Ectodermal cell (in vitro differentiated cells): ENCODE data around the gene CTRB1.

Experiments used
- H3K27ac ChIP-seq: 2 replicates; pipeline ENCODE4 v1.7.0; 2013; ENCODE audit warnings: mild to moderate bottlenecking, low read depth, low read length; ENCODE audit not compliant: insufficient read depth, poor library complexity, severe bottlenecking
- H3K27me3 ChIP-seq: 2 replicates; pipeline ENCODE4 v1.7.0; 2013; ENCODE audit warnings: mild to moderate bottlenecking, low read length; ENCODE audit not compliant: insufficient read depth, control insufficient read depth, poor library complexity, severe bottlenecking
- H3K36me3 ChIP-seq: one replicate; pipeline ENCODE4 v1.7.0; 2013; ENCODE audit warnings: low read length; ENCODE audit not compliant: control insufficient read depth, insufficient read depth
- H3K4me1 ChIP-seq: one replicate; pipeline ENCODE4 v1.7.0; 2013; ENCODE audit warnings: low read length; ENCODE audit not compliant: control insufficient read depth, insufficient read depth
- H3K4me3 ChIP-seq: 2 replicates; pipeline ENCODE4 v1.7.0; 2013; ENCODE audit warnings: low read depth, low read length, control low read depth; ENCODE audit not compliant: insufficient read depth
- H3K9me3 ChIP-seq: 2 replicates; pipeline ENCODE4 v1.7.0; 2013; ENCODE audit warnings: mild to moderate bottlenecking, low read length, moderate library complexity; ENCODE audit not compliant: control insufficient read depth
- whole genome bisulfite sequencing, 2 experiments: methylation state at CpG; one replicate each; pipeline ENCODE4 v1.1.7; 2013; ENCODE audit warnings: missing lambda C conversion rate in 2 of 2; 5-methylcytosine and 5-hydroxymethylcytosine counted together

The CTRB1 gene

DNA sequence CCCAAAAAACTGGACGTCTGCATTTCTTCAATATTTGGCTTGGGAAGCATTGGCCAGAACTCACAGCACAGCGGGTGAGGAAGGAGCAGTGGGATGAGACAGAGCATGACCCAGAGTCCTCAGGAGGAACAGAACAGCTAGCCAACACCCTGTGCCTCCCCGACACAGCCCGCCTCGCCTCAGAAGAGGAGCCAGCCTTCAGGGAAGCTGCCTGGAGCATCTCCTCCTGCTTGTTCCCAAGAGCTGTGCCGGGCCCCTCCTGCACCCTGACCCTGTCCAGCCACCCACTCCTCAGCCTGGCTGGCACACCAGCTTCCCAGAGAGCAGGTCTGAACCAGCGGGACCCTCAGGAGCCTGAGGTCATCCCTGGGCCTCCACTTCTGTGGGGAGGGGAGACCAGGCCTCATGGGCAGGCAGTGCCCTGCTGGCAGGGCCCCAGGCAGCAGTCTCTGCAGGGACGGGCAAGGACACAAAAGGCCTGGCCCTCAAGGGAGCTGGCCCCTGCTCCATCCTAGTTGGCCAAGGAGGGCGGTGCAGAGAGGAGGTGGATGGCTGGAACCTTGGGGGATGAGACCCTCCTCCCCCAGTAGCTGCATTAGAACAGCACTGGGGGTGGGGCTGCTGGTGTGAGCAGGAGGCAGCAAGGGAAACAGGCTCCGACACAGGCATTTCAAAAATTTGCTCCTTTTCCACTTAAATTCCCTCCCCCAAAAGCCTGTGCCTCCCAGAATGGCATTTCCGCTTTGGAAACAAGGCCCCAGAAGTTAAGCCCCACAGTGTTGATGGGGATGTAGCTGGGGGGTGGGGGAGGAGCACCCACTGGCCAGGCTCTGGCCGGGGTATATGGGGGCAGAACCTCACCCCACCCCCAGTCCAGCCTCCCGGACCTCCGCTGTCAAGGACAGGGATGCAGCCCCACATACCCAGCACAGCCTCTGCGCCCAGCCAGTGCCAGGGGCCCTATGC is 34.4 kb downstream of the CTRB1 start:
- no peaks in the 10 kb centered on the region for H3K36me3 ChIP-seq
- H3K9me3 ChIP-seq, result no peaks in the 10 kb centered on the region
- no peak overlapping the region for H3K4me3 ChIP-seq
- H3K27ac ChIP-seq, result peak overlapping the region; percentile 11
- WGBS, 2 experiments, result 50% methylated on average over 15 of the region's 15 CpGs
- H3K27me3 ChIP-seq, result peaks cover 8% of the 10 kb centered on the region
- H3K4me1 ChIP-seq, result peaks cover 73% of the 10 kb centered on the region

DNA sequence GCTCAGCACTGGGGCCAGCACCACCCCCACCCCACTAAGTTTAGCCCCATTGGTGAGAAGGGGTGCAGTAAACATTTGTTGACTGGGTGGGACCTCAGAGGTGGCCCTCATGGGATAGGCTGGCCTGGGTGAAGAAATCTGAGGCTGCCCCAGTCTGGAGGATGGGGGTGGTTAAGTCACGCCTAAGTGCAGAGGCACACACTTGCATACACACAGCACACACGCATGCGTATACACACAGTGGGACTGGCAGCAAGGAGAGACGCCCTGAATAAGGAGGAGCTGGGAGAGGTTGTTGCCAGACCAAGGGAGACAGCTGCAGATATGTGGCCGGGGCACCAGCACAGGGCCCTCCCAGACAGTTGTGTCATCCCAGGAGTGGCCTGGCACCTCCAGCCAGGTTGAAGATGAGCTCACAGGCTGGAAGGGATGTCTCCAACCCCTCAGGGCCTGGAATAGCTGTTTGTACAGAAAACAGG is 35.6 kb downstream of the CTRB1 start:
- Histone ChIP-seq H3K9me3 (no peaks in the 10 kb centered on the region), H3K27me3 (peaks cover 8% of the 10 kb centered on the region), H3K27ac (no peak overlapping the region), H3K4me1 (peaks cover 67% of the 10 kb centered on the region), H3K36me3 (no peaks in the 10 kb centered on the region), H3K4me3 (no peak overlapping the region)
- 80 to 81% methylated on average over 5 of the region's 5 CpGs for WGBS, 2 experiments

DNA sequence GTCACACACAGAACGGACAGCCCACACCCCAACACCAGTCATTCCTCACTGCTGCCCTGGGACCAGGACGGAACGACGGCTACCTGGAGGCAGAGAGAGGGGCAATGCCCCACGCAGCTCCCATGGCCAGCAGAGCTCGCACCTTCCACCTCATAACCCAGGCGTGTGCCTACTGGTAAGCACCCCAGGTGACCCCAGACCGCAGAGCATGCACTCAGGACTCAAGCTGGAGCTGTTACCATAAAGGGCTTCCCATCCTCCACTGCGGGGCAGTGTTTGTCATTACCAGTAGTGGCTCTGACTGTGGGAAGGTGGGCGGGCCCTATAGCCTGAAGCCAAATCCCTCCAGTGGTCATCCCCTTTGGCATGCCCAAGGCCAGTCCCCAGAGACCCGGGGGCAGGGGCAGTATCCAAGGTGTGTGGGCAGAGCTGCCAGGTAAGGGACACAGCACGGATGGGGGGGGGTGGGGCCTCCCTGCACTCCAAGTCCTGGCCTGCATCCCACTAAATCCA is 37.3 kb downstream of the CTRB1 start:
- H3K27ac ChIP-seq, result no peak overlapping the region
- no peak overlapping the region for H3K4me3 ChIP-seq
- WGBS, 2 experiments, result 53 to 54% methylated on average over 12 of the region's 12 CpGs

DNA sequence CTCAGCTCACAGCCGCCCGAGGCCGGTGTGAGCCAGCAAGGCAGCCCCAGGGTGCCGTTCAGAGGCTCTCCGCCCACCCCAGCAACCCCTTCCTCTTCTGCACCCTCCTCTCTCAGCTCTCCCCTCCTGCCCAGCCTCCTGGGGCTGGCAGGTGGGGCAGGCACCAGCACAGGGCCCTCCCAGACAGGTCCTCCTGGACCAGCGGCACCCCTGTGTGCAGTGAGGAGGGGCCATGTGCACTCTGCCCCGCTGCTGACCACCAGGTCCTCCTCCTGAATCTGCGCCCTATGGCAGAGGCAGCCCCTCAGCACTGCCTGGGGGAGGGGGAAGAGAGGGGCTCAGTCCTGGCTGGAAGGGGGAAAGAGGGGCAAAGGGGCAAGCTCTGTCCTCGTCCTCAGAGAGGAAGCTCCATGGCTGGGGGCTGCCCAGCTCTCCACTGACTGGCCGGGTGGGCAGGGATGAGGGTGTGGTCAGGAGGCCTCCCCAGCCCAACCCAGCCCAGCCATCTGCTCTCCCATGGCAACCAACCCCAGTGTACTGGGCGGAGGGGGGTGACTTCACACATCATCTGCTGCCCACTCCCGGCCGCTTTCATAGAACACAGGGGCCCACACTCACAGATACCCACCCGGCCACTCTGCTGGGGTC is 38.0 kb downstream of the CTRB1 start:
- 38 to 40% methylated on average over 14 of the region's 14 CpGs for WGBS, 2 experiments
- H3K4me1 ChIP-seq, result peaks cover 63% of the 10 kb centered on the region
- H3K9me3 ChIP-seq, result no peaks in the 10 kb centered on the region
- no peak overlapping the region for H3K4me3 ChIP-seq
- peak overlapping the region; percentile 67 for H3K27ac ChIP-seq
- no peaks in the 10 kb centered on the region for H3K36me3 ChIP-seq
- no peaks in the 10 kb centered on the region for H3K27me3 ChIP-seq

More for the DNA sequence above, 37.3 kb downstream of the CTRB1 start:
- no peaks in the 10 kb centered on the region for H3K9me3 ChIP-seq
- no peaks in the 10 kb centered on the region for H3K27me3 ChIP-seq
- peaks cover 58% of the 10 kb centered on the region for H3K4me1 ChIP-seq
- H3K36me3 ChIP-seq, result no peaks in the 10 kb centered on the region

DNA sequence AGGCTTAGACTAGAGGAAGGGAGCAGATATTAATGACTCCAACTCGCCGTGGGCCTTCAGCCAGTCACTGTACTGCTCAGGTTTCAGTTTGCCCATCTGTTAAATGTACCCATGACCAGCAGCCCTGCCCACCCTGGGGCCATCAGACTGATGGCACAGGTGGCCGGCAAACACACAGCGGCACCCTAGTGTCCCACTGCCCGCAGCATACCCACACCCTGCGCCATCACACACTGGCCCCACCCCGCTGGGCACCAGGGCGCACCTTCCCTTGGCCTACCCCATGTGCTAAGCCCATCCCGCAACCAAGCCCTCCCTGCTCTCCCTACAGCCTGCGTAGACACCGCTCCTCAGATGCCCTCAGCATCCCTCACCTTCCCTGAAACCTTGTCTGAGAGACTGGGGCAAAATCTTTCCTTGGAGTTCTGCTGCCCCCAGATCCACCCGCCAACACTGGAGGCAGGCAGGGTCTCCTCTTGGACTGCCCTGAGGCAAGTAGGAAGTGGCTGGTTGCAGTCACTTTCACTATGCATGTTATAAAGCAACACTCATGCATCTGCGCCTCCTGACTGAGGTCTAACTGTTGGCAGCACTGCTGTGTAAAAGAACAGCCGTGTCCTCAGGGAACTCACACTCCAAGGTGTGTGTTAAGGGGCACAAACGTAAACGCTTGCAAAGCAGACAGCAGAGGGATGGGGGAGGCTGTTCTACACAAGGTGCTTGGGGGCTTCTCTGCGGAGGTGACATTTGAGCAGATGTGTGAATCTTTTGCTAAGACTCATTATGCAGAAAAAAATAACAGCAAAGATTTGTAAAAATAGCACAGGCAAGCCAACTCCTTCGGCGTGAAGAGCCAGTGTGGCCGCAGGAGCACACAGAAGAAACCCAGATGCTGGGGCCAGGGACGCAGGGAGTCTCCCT is 39.4 kb downstream of the CTRB1 start:
- Histone ChIP-seq H3K4me1 (peaks cover 51% of the 10 kb centered on the region), H3K9me3 (no peaks in the 10 kb centered on the region), H3K4me3 (no peak overlapping the region), H3K27ac (no peak overlapping the region), H3K36me3 (no peaks in the 10 kb centered on the region), H3K27me3 (no peaks in the 10 kb centered on the region)
- 92% methylated on average over 21 of the region's 21 CpGs for WGBS, 2 experiments

DNA sequence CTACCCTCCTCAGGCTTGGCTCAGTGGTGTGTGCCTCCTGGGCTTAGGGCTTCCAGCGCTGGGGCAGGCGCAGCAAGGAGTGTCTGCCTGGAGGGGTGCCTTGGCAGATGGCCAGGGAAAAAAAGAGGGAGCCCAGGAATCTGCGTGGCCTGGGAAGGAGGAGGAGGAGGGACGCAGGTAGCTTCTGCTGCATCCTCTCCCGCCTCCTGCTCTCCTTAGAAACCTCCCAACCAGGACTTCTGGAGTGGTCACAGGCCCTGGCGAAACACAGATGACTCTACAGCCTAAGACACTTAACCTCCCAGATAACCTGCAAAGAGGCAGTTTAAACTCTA is 40.0 kb downstream of the CTRB1 start:
- Histone ChIP-seq H3K9me3 (no peaks in the 10 kb centered on the region), H3K4me1 (peaks cover 45% of the 10 kb centered on the region), H3K27me3 (no peaks in the 10 kb centered on the region), H3K4me3 (no peak overlapping the region), H3K27ac (no peak overlapping the region), H3K36me3 (no peaks in the 10 kb centered on the region)
- 82 to 83% methylated on average over 6 of the region's 6 CpGs for WGBS, 2 experiments

DNA sequence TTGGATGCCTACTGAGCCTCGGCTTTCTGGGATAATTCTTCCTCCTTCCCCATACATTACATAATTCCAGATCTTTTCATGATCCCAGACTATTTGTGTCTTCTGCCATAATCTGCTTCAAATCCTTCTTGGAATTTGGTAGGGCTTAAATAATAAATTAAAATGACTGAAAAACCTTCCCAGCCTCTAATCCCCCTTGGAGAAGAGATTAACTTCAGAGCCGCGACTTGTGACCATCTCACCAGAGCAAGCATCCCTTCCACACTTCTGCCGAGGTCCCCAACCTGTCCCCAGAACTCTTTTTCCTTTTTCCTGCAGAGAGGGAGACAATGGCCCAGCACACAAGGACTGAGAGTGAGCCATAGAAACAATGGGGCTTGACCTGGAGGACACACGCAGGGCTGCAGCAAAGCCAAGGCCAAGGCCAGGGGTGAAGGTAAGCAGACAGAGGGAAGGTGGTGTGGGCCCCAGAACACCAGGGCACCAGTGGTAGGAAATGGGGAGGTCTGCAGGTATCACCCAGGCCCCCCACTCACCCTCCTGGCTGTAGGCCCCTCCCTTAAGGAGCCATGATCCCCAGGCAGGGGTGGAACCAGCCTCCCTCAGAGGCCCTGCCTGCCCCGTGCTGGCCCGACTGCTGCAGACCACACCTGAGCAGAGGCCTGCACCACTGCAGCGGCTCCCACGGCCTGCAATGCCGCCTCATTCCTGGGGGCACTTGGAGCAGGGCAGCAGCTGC is 42.2 kb downstream of the CTRB1 start:
- H3K4me3 ChIP-seq, result no peak overlapping the region
- no peaks in the 10 kb centered on the region for H3K9me3 ChIP-seq
- no peaks in the 10 kb centered on the region for H3K27me3 ChIP-seq
- H3K4me1 ChIP-seq, result peaks cover 36% of the 10 kb centered on the region
- 79 to 81% methylated on average over 10 of the region's 10 CpGs for WGBS, 2 experiments
- no peak overlapping the region for H3K27ac ChIP-seq
- H3K36me3 ChIP-seq, result no peaks in the 10 kb centered on the region

DNA sequence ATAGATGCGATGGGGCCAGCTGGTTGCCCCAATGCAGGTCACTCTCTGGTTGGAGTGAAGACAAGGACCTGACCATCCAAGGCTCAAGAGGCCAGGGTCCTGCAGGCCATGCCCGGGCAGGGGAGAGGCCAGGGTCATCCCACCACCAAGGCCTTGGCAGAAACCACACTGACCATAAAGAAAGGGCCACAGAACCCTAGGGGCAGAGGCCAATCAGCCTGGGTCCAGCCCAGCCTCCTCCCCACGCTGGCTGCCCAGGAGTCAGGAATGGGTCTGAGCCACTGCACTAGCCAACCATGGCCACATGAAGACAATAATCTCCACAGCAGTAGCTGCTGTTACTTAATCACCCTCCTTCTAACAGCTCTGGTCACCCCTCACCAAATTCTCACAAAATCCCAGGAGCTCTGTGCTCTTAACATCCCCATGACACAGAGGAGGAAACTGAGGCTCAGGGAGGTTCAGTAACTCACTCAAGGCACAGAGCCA is 42.8 kb downstream of the CTRB1 start:
- Histone ChIP-seq H3K36me3 (no peaks in the 10 kb centered on the region), H3K9me3 (no peaks in the 10 kb centered on the region), H3K27ac (no peak overlapping the region), H3K27me3 (no peaks in the 10 kb centered on the region), H3K4me3 (no peak overlapping the region), H3K4me1 (peaks cover 34% of the 10 kb centered on the region)
- WGBS, 2 experiments, result 91 to 92% methylated on average over 3 of the region's 3 CpGs

DNA sequence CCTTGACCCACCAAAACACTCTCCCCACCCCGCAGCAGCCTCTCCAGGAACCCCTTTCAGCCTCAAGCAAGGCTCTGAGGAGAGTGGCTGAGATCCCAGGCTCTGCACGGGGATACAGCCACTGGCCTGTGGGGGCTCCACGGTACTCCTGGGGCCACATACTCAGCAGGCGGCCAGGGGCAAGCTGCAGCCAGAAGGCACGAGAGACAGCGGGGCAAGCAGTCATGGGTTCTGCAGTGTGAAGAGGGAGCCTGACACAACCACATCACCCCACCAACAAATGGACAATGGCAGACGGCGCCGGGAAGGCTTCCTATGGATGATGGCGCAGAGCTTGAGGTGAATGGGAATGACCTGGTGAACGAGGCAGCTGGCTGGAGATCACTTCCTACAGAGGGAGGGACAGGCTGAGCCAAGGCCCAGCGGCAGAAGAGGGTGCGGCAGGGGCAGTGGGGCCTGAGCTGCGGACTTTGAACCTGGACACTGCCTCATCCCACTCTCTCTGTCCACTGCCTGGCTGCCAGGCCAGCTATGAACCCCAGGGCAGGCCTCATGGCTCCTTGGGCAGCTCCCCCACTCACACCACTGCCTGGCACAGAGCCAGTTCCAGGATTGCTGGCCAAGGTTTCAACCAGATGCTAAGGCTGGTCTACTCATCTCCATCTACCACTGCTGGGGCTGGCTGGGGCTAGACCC is 43.5 kb downstream of the CTRB1 start:
- 87 to 90% methylated on average over 14 of the region's 14 CpGs for WGBS, 2 experiments
- Histone ChIP-seq H3K27me3 (no peaks in the 10 kb centered on the region), H3K4me3 (no peak overlapping the region), H3K4me1 (peaks cover 28% of the 10 kb centered on the region), H3K9me3 (no peaks in the 10 kb centered on the region), H3K36me3 (no peaks in the 10 kb centered on the region), H3K27ac (no peak overlapping the region)
